Tibial artery (tissue), 4 donors: Measurements from ENCODE around the gene SCAP.
A peak's percentile ranks its signal among the peaks of the same experiment; 100 is the strongest.
"Not testable (repeated sequence)": the region's sequence is repeated elsewhere in the genome, so short reads cannot be mapped to it uniquely, and the experiment has no call there.

Source experiments
- DNase-seq, 2 donors: peaks; one replicate each; pipeline ENCODE4 v3.0.0-alpha.2; 2019
- H3K27ac ChIP-seq, 2 donors: fragments of 200-600 bp; sonication (generic) in 1 of 2; 1 replicate in 1 of 2; 2 replicates in 1 of 2; pipeline ENCODE4 v1.5.1; 2018 to 2019; ENCODE audit warnings: mild to moderate bottlenecking in 1 of 2
- H3K27me3 ChIP-seq, 2 donors: fragments of 200-600 bp; sonication (generic) in 1 of 2; one replicate each; pipeline versions ENCODE4 v1.5.1 to v1.6.0; 2016 to 2019
- H3K36me3 ChIP-seq, 3 donors: fragments of 200-600 bp; sonication (generic) in 2 of 3; one replicate each; pipeline ENCODE4 v1.5.1; 2016 to 2019; ENCODE audit warnings: mild to moderate bottlenecking in 2 of 3
- H3K4me1 ChIP-seq, 4 donors: fragments of 200-600 bp; sonication (generic) in 2 of 4; 1 replicate in 3 of 4; 2 replicates in 1 of 4; pipeline ENCODE4 v1.5.1; 2016 to 2019
- H3K4me3 ChIP-seq, 2 donors: fragments of 200-600 bp; sonication (generic) in 1 of 2; 1 replicate in 1 of 2; 2 replicates in 1 of 2; pipeline ENCODE4 v1.5.1; 2018 to 2019; ENCODE audit warnings: mild to moderate bottlenecking in 2 of 2
- H3K9me3 ChIP-seq, 3 donors: fragments of 200-600 bp; sonication (generic) in 1 of 3; one replicate each; pipeline ENCODE4 v1.5.1; 2016 to 2019
- CTCF ChIP-seq, 2 experiments: fragments of 200-600 bp in 1 of 2; fragments of 450-650 bp in 1 of 2; IDR thresholded peaks; one replicate each; pipeline ENCODE4 v1.5.1; 2017 to 2019; ENCODE audit warnings: antibody characterized with exemption in 2 of 2, mild to moderate bottlenecking in 1 of 2, moderate library complexity in 1 of 2
- intact Hi-C: fragments of 100-400 bp; cut with DNase I; formaldehyde crosslinking; loops from one replicate; pipeline ENCODE4 v1.15.0; 2023; ENCODE audit warnings: low total_unique reads

The SCAP gene

DNA sequence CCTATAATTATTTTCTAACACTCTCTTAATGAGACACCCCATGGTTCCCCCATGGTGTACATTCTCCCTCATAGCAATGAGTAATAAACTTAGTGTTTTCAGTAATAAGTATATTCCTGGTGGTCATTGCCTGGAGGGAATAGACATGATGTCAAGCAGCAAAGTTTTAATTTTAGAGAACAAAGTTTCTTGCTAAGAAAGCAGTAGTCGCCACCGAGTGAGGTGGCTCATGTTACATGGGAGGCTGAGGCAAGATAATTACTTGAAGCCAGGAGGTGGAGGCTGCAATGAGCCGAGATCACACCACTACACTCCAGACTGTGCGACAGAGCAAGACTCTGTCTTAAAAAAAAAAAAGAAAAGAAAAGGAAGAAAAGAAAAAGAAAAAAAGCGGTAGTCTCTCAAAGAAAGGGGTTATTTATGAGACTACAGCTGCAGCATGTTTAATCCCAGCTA is 40.2 kb upstream of the SCAP start:
- intact Hi-C loops, result no loop called here
- Histone ChIP-seq H3K9me3 (no peaks in the 10 kb centered on the region), H3K4me3 (no peak overlapping the region), H3K4me1 (peaks cover 0 to 8% (median 6%) of the 10 kb centered on the region in 4 donors), H3K27me3 (no peaks in the 10 kb centered on the region), H3K27ac (no peak overlapping the region), H3K36me3 (no peaks in the 10 kb centered on the region)
- TF ChIP-seq CTCF (IDR thresholded peaks at IDR 0.05), result no peak
- DNase-seq, result no peak

- Histone ChIP-seq H3K4me1 (peaks cover 0 to 8% (median 6%) of the 10 kb centered on the region in 4 donors), H3K36me3 (peaks cover 0 to under 1% (median 0%) of the 10 kb centered on the region in 3 donors), H3K4me3 (no peak overlapping the region), H3K27me3 (no peaks in the 10 kb centered on the region), H3K9me3 (no peaks in the 10 kb centered on the region), H3K27ac (no peak overlapping the region)
- DNase-seq, result no peak
- TF ChIP-seq CTCF (IDR thresholded peaks at IDR 0.05), result no peak
- intact Hi-C loops, result no loop called here
These were observed 39.4 kb upstream of the SCAP start for GRCh38 chr3:47515100-47515499.

DNA sequence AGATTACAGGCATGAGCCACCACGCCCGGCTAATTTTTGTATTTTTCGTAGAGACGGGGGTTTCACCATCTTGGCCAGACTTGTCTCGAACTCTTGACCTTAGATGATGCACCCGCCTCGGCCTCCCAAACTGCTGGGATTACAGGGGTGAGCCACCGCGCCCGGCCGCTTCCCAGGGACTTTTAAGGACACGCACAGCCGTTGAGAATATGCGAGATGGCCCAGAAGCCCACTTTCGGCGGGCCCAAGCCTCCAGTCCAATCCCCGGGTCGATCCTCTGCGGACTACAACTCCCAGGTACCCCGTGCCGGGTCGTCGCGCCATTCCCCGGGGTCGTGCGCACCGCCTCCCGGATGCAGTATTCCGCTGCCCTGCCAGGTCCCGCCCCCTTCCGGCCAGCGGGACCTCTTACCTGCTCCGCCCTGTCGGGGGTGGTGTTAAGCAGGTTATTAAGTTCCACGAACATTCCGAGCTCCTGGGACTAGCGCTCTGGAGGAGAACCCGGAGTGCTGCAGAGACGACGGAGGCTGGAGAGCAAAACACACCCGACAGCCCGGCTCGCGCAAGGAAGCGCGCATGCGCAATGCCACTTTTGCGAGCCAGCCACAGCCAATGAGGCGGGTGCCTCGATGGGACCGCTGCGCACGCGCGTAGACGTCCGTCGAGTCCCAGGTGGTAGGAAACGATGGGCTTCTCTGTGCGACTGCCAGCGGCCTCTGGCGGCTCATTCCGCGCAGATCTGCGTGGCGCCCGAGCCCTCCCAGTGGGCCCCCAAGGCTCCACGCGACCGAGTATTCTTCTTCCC is 37.6 kb upstream of the SCAP start, which contains the start of gene ELP6:
Gene ELP6, minus strand, starts transcription at position 588 of the 805 bp plus-strand sequence. Its CDS starts 122 bp downstream, at position 466.
- peak; percentile 16 to 27 for TF ChIP-seq CTCF (IDR thresholded peaks at IDR 0.05)
- Histone ChIP-seq H3K27ac (peak within 1 kb of the TSS; percentile 82 to 88), H3K4me1 (peaks cover 0 to 8% (median 6%) of the 10 kb centered on the region in 4 donors), H3K27me3 (no peaks in the 10 kb centered on the region), H3K4me3 (peak within 1 kb of the TSS; percentile 70), H3K36me3 (peaks cover 4 to 17% (median 13%) of the 10 kb centered on the region in 3 donors), H3K9me3 (no peaks in the 10 kb centered on the region)
- DNase-seq, result peak; percentile 95 to 98
- intact Hi-C loops, result no loop called here

- peak; percentile 35 to 66 for DNase-seq
- H3K4me1 ChIP-seq, result peaks cover 0 to 8% (median 6%) of the 10 kb centered on the region in 4 donors
- intact Hi-C loops, result no loop called here
- no peaks in the 10 kb centered on the region for H3K27me3 ChIP-seq
- peak overlapping the region; percentile 70 for H3K4me3 ChIP-seq
- peaks cover 12 to 24% (median 18%) of the 10 kb centered on the region in 3 donors for H3K36me3 ChIP-seq
- no peak for TF ChIP-seq CTCF (IDR thresholded peaks at IDR 0.05)
- H3K27ac ChIP-seq, result peak overlapping the region; percentile 82 to 88
- H3K9me3 ChIP-seq, result no peaks in the 10 kb centered on the region
These were observed 36.8 kb upstream of the SCAP start for GRCh38 chr3:47512416-47513124.

GRCh38 chr3:47505267-47505666 is 29.5 kb upstream of the SCAP start:
- H3K27ac ChIP-seq, H3K4me3 ChIP-seq, H3K9me3 ChIP-seq, DNase-seq, H3K4me1 ChIP-seq, H3K27me3 ChIP-seq, intact Hi-C loops: not testable (repeated sequence)
- H3K36me3 ChIP-seq, result peaks cover 50 to 88% (median 75%) of the 10 kb centered on the region in 3 donors

GRCh38 chr3:47504113-47504512 is 28.4 kb upstream of the SCAP start:
- no peak for TF ChIP-seq CTCF (IDR thresholded peaks at IDR 0.05)
- H3K4me1 ChIP-seq, result no peaks in the 10 kb centered on the region
- DNase-seq, result no peak
- H3K27ac ChIP-seq, result no peak overlapping the region
- no peak overlapping the region for H3K4me3 ChIP-seq
- H3K36me3 ChIP-seq, result peaks cover 50 to 90% (median 74%) of the 10 kb centered on the region in 3 donors
- no peaks in the 10 kb centered on the region for H3K9me3 ChIP-seq
- intact Hi-C loops, result no loop called here
- no peaks in the 10 kb centered on the region for H3K27me3 ChIP-seq
